PC-9 (cell line): Measurements from ENCODE around the gene TLR3. TPM values are rescaled to one million over a fixed set of nuclear protein-coding genes. Genes with fewer than 3 reads are reported as not detected.

Experiments used
- BruUV-seq: library from RNA; stranded (reverse); fragments of 400-500 nt; replicated peaks from 2 replicates; lab custom pipeline; 2021; lab: Mats Ljungman, UMichigan
- CTCF ChIA-PET: fragments of 300-600 bp; sonication (Branson Sonifier 250); formaldehyde crosslinking; loops from one replicate; lab custom pipeline; 2022; ENCODE audit warnings: antibody characterized with exemption; lab: Charles Lee
- POLR2A ChIA-PET: fragments of 300-600 bp; sonication (Branson Sonifier 250); formaldehyde crosslinking; loops from one replicate; lab custom pipeline; 2022; ENCODE audit warnings: antibody characterized with exemption; ENCODE audit not compliant: unreplicated experiment; lab: Charles Lee
- DNase-seq, 2 experiments: peaks; one replicate each; pipeline versions ENCODE4 v3.0.0 to v3.0.0-alpha.2; 2015 to 2022; ENCODE audit warnings: mixed read lengths in 1 of 2
- H2AFZ ChIP-seq: fragments of 200-600 bp; sonication (generic); 2 replicates; pipeline ENCODE4 v1.8.1; 2017; ENCODE audit warnings: antibody characterized with exemption
- H3F3A ChIP-seq: fragments of 200-600 bp; sonication (generic); 2 replicates; pipeline ENCODE4 v1.8.1; 2017; ENCODE audit warnings: antibody characterized with exemption, mild to moderate bottlenecking, low read depth; ENCODE audit not compliant: insufficient read depth
- H3K27ac ChIP-seq: fragments of 200-600 bp; sonication (generic); 2 replicates; pipeline ENCODE4 v1.6.1; 2016; ENCODE audit warnings: mixed run types
- H3K27me3 ChIP-seq: fragments of 200-600 bp; sonication (generic); 2 replicates; pipeline ENCODE4 v1.6.1; 2016; ENCODE audit warnings: low read depth, mixed run types; ENCODE audit not compliant: insufficient read depth
- H3K36me3 ChIP-seq: fragments of 200-600 bp; sonication (generic); 2 replicates; pipeline ENCODE4 v1.6.1; 2016; ENCODE audit warnings: low read depth, mixed run types
- H3K4me1 ChIP-seq: fragments of 200-600 bp; sonication (generic); replicated peaks from 2 replicates; pipeline ENCODE4 v1.6.1; 2016; ENCODE audit warnings: mixed run types; ENCODE audit not compliant: insufficient read depth
- H3K4me2 ChIP-seq: fragments of 200-600 bp; sonication (generic); 2 replicates; pipeline ENCODE4 v1.6.1; 2017; ENCODE audit warnings: mixed run types
- H3K4me3 ChIP-seq: fragments of 200-600 bp; sonication (generic); 2 replicates; pipeline ENCODE4 v1.6.1; 2016; ENCODE audit warnings: mixed run types
- H3K79me2 ChIP-seq: fragments of 200-600 bp; sonication (generic); 2 replicates; pipeline ENCODE4 v1.6.1; 2017; ENCODE audit warnings: low read depth, mixed run types
- H3K9me2 ChIP-seq: fragments of 200-600 bp; sonication (generic); 2 replicates; pipeline ENCODE4 v1.8.1; 2017; ENCODE audit warnings: mild to moderate bottlenecking; ENCODE audit not compliant: insufficient read depth
- H3K9me3 ChIP-seq: fragments of 200-600 bp; sonication (generic); 2 replicates; pipeline ENCODE4 v1.8.1; 2016; ENCODE audit warnings: low read depth; ENCODE audit not compliant: insufficient read depth
- H4K20me1 ChIP-seq: fragments of 200-600 bp; sonication (generic); 2 replicates; pipeline ENCODE4 v1.8.1; 2017; ENCODE audit not compliant: insufficient read depth
- CTCF ChIP-seq: fragments of 200-600 bp; sonication (generic); conservative IDR thresholded peaks from 2 replicates; pipeline ENCODE4 v1.6.1; 2017; ENCODE audit warnings: mixed run types, antibody characterized with exemption, mild to moderate bottlenecking, moderate library complexity
- EZH2 ChIP-seq: fragments of 200-600 bp; sonication (generic); IDR thresholded peaks from 2 replicates; pipeline ENCODE4 v1.8.0; 2017; ENCODE audit warnings: antibody characterized with exemption, low read depth
- intact Hi-C: fragments of 100-400 bp; cut with micrococcal nuclease; formaldehyde crosslinking; loops from one replicate; pipeline ENCODE4 v1.10.0; 2022; ENCODE audit not compliant: unreplicated experiment
- total RNA-seq: library from RNA; stranded (reverse); gene quantifications from 2 replicates; pipeline ENCODE4 v1.2.3, GENCODE V29; 2021

TLR3 gene
- total RNA-seq, 1 experiment from 2014 or later: 10.3 TPM

- Histone ChIP-seq H3K27me3 (no peaks in the 10 kb centered on the region), H2AFZ (no peak overlapping the region), H3K36me3 (no peaks in the 10 kb centered on the region), H4K20me1 (no peaks in the 10 kb centered on the region), H3K9me3 (no peaks in the 10 kb centered on the region), H3K4me3 (no peak overlapping the region), H3K4me2 (no peak overlapping the region), H3K9me2 (no peaks in the 10 kb centered on the region), H3K27ac (no peak overlapping the region), H3K79me2 (no peaks in the 10 kb centered on the region), H3F3A (no peaks in the 10 kb centered on the region), H3K4me1 (no peaks in the 10 kb centered on the region)
- DNase-seq: no peak
- ChIA-PET CTCF (no interaction called here), POLR2A (no interaction called here)
- BruUV-seq: no TSS peak
- intact Hi-C loops: no loop called here
- TF ChIP-seq CTCF: no peak
- no peak for TF ChIP-seq EZH2
Observed at GRCh38 chr4:186058253-186058979, 10.5 kb upstream of the TLR3 start.

GRCh38 chr4:186058980-186059316, 10.0 kb upstream of the TLR3 start:
- no peak overlapping the region for H2AFZ ChIP-seq
- no peaks in the 10 kb centered on the region for H3K27me3 ChIP-seq
- intact Hi-C loops: no loop called here
- TF ChIP-seq EZH2 (no peak), CTCF (no peak)
- H3K27ac ChIP-seq: no peak overlapping the region
- H3K79me2 ChIP-seq: no peaks in the 10 kb centered on the region
- no peak overlapping the region for H3K4me2 ChIP-seq
- H3K4me1 ChIP-seq: no peaks in the 10 kb centered on the region
- POLR2A ChIA-PET: no interaction called here
- H4K20me1 ChIP-seq: no peaks in the 10 kb centered on the region
- no peaks in the 10 kb centered on the region for H3K9me3 ChIP-seq
- H3K4me3 ChIP-seq: no peak overlapping the region
- CTCF ChIA-PET: no interaction called here
- no peak for DNase-seq
- no peaks in the 10 kb centered on the region for H3K36me3 ChIP-seq
- no peaks in the 10 kb centered on the region for H3F3A ChIP-seq
- H3K9me2 ChIP-seq: no peaks in the 10 kb centered on the region
- no TSS peak for BruUV-seq

- Histone ChIP-seq H3K4me3 (no peak overlapping the region), H3K36me3 (no peaks in the 10 kb centered on the region), H3K9me3 (no peaks in the 10 kb centered on the region), H4K20me1 (no peaks in the 10 kb centered on the region), H3K79me2 (no peaks in the 10 kb centered on the region), H3K27me3 (no peaks in the 10 kb centered on the region), H3F3A (no peaks in the 10 kb centered on the region), H3K9me2 (no peaks in the 10 kb centered on the region; the same call in 1 of the 2 replicates), H3K27ac (no peak overlapping the region), H3K4me1 (no peaks in the 10 kb centered on the region), H3K4me2 (no peak overlapping the region), H2AFZ (no peak overlapping the region)
- no TSS peak for BruUV-seq
- CTCF ChIA-PET: no interaction called here
- no peak for DNase-seq
- intact Hi-C loops: no loop called here
- POLR2A ChIA-PET: no interaction called here
- no peak for TF ChIP-seq CTCF
- TF ChIP-seq EZH2: no peak
Observed at GRCh38 chr4:186061921-186062320, 7.0 kb upstream of the TLR3 start.
